SJCRH30 (cell line): ENCODE results near the gene EYA3. TPM values are rescaled to one million over a fixed set of nuclear protein-coding genes. Genes with fewer than 3 reads are reported as not detected.

Experiments
- DNase-seq, 2 experiments: peaks; one replicate each; pipeline ENCODE4 v3.0.0-alpha.2; 2015 to 2020
- H3K27ac ChIP-seq: fragments of 250-450 bp; sonication (Bioruptor Pico); 2 replicates; pipeline ENCODE4 v1.5.1; 2020; ENCODE audit warnings: mild to moderate bottlenecking, moderate library complexity
- H3K27me3 ChIP-seq: fragments of 250-450 bp; sonication (Bioruptor Pico); 2 replicates; pipeline ENCODE4 v1.5.1; 2020; ENCODE audit warnings: mild to moderate bottlenecking, moderate library complexity
- H3K36me3 ChIP-seq: fragments of 250-450 bp; sonication (Bioruptor Pico); 2 replicates; pipeline ENCODE4 v1.5.1; 2020; ENCODE audit warnings: mild to moderate bottlenecking, moderate library complexity
- H3K4me1 ChIP-seq: fragments of 250-450 bp; sonication (Bioruptor Pico); 2 replicates; pipeline ENCODE4 v1.5.1; 2020; ENCODE audit warnings: mild to moderate bottlenecking, moderate library complexity
- H3K4me3 ChIP-seq: fragments of 250-450 bp; sonication (Bioruptor Pico); 2 replicates; pipeline ENCODE4 v1.5.1; 2020; ENCODE audit warnings: mild to moderate bottlenecking, moderate library complexity
- H3K9me3 ChIP-seq: fragments of 250-450 bp; sonication (Bioruptor Pico); replicated peaks from 2 replicates; pipeline ENCODE4 v1.5.1; 2020; ENCODE audit warnings: mild to moderate bottlenecking, moderate library complexity
- total RNA-seq: library from RNA; depleted of rRNA; stranded (reverse); fragments of >200 nt; shearing (Covaris generic); gene quantifications from 2 replicates; pipeline ENCODE4 v1.2.3, GENCODE V29; 2014

The EYA3 gene
- total RNA-seq, 1 experiment from 2014 or later, result 40.0 TPM

- Histone ChIP-seq H3K4me3 (no peak overlapping the region), H3K36me3 (no peaks in the 10 kb centered on the region), H3K4me1 (no peaks in the 10 kb centered on the region), H3K9me3 (no peaks in the 10 kb centered on the region), H3K27me3 (no peaks in the 10 kb centered on the region), H3K27ac (no peak overlapping the region)
- DNase-seq, result no peak
Observed at GRCh38 chr1:27945020-27945419, 143.4 kb downstream of the EYA3 start.

GRCh38 chr1:27941671-27942540 lies 146.5 kb downstream of the EYA3 start:
- DNase-seq, result no peak
- no peaks in the 10 kb centered on the region for H3K9me3 ChIP-seq
- H3K36me3 ChIP-seq, result no peaks in the 10 kb centered on the region
- peaks cover 4% of the 10 kb centered on the region; the same call in 1 of the 2 replicates for H3K4me1 ChIP-seq
- H3K27me3 ChIP-seq, result no peaks in the 10 kb centered on the region
- no peak overlapping the region for H3K4me3 ChIP-seq
- no peak overlapping the region for H3K27ac ChIP-seq

- Histone ChIP-seq H3K4me1 (peaks cover 4% of the 10 kb centered on the region; the same call in 1 of the 2 replicates), H3K4me3 (no peak overlapping the region), H3K27me3 (no peaks in the 10 kb centered on the region), H3K36me3 (no peaks in the 10 kb centered on the region), H3K9me3 (no peaks in the 10 kb centered on the region), H3K27ac (no peak overlapping the region)
- no peak for DNase-seq
Observed at GRCh38 chr1:27940870-27941560, 147.4 kb downstream of the EYA3 start.

GRCh38 chr1:27940297-27940696 lies 148.1 kb downstream of the EYA3 start:
- Histone ChIP-seq H3K4me3 (no peak overlapping the region), H3K4me1 (peaks cover 4% of the 10 kb centered on the region; the same call in 1 of the 2 replicates), H3K27me3 (no peaks in the 10 kb centered on the region), H3K27ac (no peak overlapping the region), H3K9me3 (no peaks in the 10 kb centered on the region), H3K36me3 (no peaks in the 10 kb centered on the region)
- peak; percentile 53 to 63 for DNase-seq

- Histone ChIP-seq H3K27me3 (no peaks in the 10 kb centered on the region; the same call in 1 of the 2 replicates), H3K36me3 (no peaks in the 10 kb centered on the region), H3K27ac (no peak overlapping the region), H3K4me1 (peaks cover 4% of the 10 kb centered on the region; the same call in 1 of the 2 replicates), H3K9me3 (no peaks in the 10 kb centered on the region), H3K4me3 (no peak overlapping the region)
- DNase-seq, result no peak
Observed at GRCh38 chr1:27938488-27938887, 149.9 kb downstream of the EYA3 start.

- H3K36me3 ChIP-seq, result no peaks in the 10 kb centered on the region
- H3K4me1 ChIP-seq, result peaks cover 4% of the 10 kb centered on the region; the same call in 1 of the 2 replicates
- H3K27me3 ChIP-seq, result no peaks in the 10 kb centered on the region; the same call in 1 of the 2 replicates
- DNase-seq, result no peak
- H3K9me3 ChIP-seq, result no peaks in the 10 kb centered on the region
- H3K27ac ChIP-seq, result no peak overlapping the region
- H3K4me3 ChIP-seq, result no peak overlapping the region
Observed at GRCh38 chr1:27937524-27937836, 150.9 kb downstream of the EYA3 start.

GRCh38 chr1:27936370-27936769 lies 152.0 kb downstream of the EYA3 start:
- no peak overlapping the region for H3K4me3 ChIP-seq
- H3K27ac ChIP-seq, result no peak overlapping the region
- peaks cover 4% of the 10 kb centered on the region; the same call in 1 of the 2 replicates for H3K4me1 ChIP-seq
- no peaks in the 10 kb centered on the region for H3K36me3 ChIP-seq
- H3K27me3 ChIP-seq, result no peaks in the 10 kb centered on the region; the same call in 1 of the 2 replicates
- H3K9me3 ChIP-seq, result no peaks in the 10 kb centered on the region
- no peak for DNase-seq

- Histone ChIP-seq H3K27ac (no peak overlapping the region), H3K36me3 (no peaks in the 10 kb centered on the region), H3K4me3 (no peak overlapping the region), H3K27me3 (no peaks in the 10 kb centered on the region; the same call in 1 of the 2 replicates), H3K4me1 (peaks cover 4% of the 10 kb centered on the region; the same call in 1 of the 2 replicates), H3K9me3 (no peaks in the 10 kb centered on the region)
- DNase-seq, result no peak
Observed at GRCh38 chr1:27935721-27936120, 152.7 kb downstream of the EYA3 start.

GRCh38 chr1:27934818-27935549 lies 153.4 kb downstream of the EYA3 start, which contains the start of gene SMPDL3B:
SMPDL3B (plus strand) TSS chr1:27935000; CDS start chr1:27935184, 184 bp downstream.
- Histone ChIP-seq H3K27ac (no peak within 1 kb of the TSS), H3K9me3 (no peaks in the 10 kb centered on the region), H3K36me3 (no peaks in the 10 kb centered on the region), H3K4me3 (no peak within 1 kb of the TSS), H3K4me1 (peaks cover 4% of the 10 kb centered on the region; the same call in 1 of the 2 replicates), H3K27me3 (no peaks in the 10 kb centered on the region; the same call in 1 of the 2 replicates)
- no peak for DNase-seq

GRCh38 chr1:27931759-27932158 lies 156.7 kb downstream of the EYA3 start:
- Histone ChIP-seq H3K9me3 (no peaks in the 10 kb centered on the region), H3K4me1 (no peaks in the 10 kb centered on the region; the same call in 1 of the 2 replicates), H3K27me3 (no peaks in the 10 kb centered on the region; the same call in 1 of the 2 replicates), H3K4me3 (no peak overlapping the region), H3K36me3 (no peaks in the 10 kb centered on the region), H3K27ac (no peak overlapping the region)
- no peak for DNase-seq

- no peak overlapping the region for H3K4me3 ChIP-seq
- H3K9me3 ChIP-seq, result no peaks in the 10 kb centered on the region
- no peaks in the 10 kb centered on the region; the same call in 1 of the 2 replicates for H3K4me1 ChIP-seq
- H3K36me3 ChIP-seq, result no peaks in the 10 kb centered on the region
- DNase-seq, result no peak
- no peaks in the 10 kb centered on the region; the same call in 1 of the 2 replicates for H3K27me3 ChIP-seq
- H3K27ac ChIP-seq, result no peak overlapping the region
Observed at GRCh38 chr1:27931184-27931583, 157.2 kb downstream of the EYA3 start.

GRCh38 chr1:27928216-27928954 lies 160.0 kb downstream of the EYA3 start:
- 0 out of 2 replicates have a peak, but pooled peaks cover 3% of the 10 kb centered on the region for H3K27me3 ChIP-seq
- H3K4me1 ChIP-seq, result no peaks in the 10 kb centered on the region; the same call in 1 of the 2 replicates
- H3K27ac ChIP-seq, result no peak overlapping the region
- no peak overlapping the region for H3K4me3 ChIP-seq
- no peak for DNase-seq
- H3K9me3 ChIP-seq, result no peaks in the 10 kb centered on the region; the same call in 1 of the 2 replicates
- no peaks in the 10 kb centered on the region for H3K36me3 ChIP-seq

- Histone ChIP-seq H3K9me3 (no peaks in the 10 kb centered on the region; the same call in 1 of the 2 replicates), H3K4me1 (no peaks in the 10 kb centered on the region), H3K27me3 (0 out of 2 replicates have a peak, but pooled peaks cover 3% of the 10 kb centered on the region), H3K4me3 (no peak overlapping the region), H3K27ac (no peak overlapping the region), H3K36me3 (no peaks in the 10 kb centered on the region)
- no peak for DNase-seq
Observed at GRCh38 chr1:27922272-27922671, 166.1 kb downstream of the EYA3 start.
